ENCODE data around the gene BTN1A1. TPM values are rescaled to one million over a fixed set of nuclear protein-coding genes. Genes with fewer than 3 reads are reported as not detected.

The BTN1A1 gene
- total and polyA plus RNA-seq, 9 of the 15 experiments (the other 6 are each of a cell fraction or from before 2014, with no cell fraction given): 0.01 to 0.15 (median 0.06) TPM; not detected in 4

GRCh38 chr6:26541579-26541978, 41.5 kb downstream of the BTN1A1 start:
- no peak for DNase-seq (ENCODE audit: extremely low read depth in 1 of 4, low spot score in 3 of 4)
- no TSS peak for BruUV-seq (replicated peaks)
- ChIA-PET CTCF (ENCODE audit: low intra/inter-chr PET ratio) (no interaction called here), POLR2A (interaction anchor here (0.9 to 1.5 kb wide), 3 partner anchors 10 to 33 kb away, joined by 3 to 5 read pairs (median 3); no protein-coding TSS in a partner anchor)
- Histone ChIP-seq H3K9me1 (ENCODE audit: control insufficient read depth, insufficient read depth, low read length) (no peaks in the 10 kb centered on the region), H3K4me1 (replicated peaks in 1 of 2; ENCODE audit: control insufficient read depth in 2 of 2, insufficient read depth in 2 of 2, low read length in 2 of 2) (peaks cover 8% of the 10 kb centered on the region in 2 experiments), H3K36me3 (ENCODE audit: control insufficient read depth, insufficient read depth, low read length) (peaks cover 59% of the 10 kb centered on the region), H3K9ac (ENCODE audit: insufficient read depth in 1 of 2, low read depth in 2 of 2, low read length in 2 of 2) (no peak overlapping the region), H3K27ac (ENCODE audit: extremely low read depth, low read depth, low read length) (no peak overlapping the region), H3K9me3 (replicated peaks; ENCODE audit: control insufficient read depth, insufficient read depth, low read depth, low read length) (no peaks in the 10 kb centered on the region), H2AFZ (ENCODE audit: low read depth, low read length) (no peak overlapping the region), H4K20me1 (replicated peaks; ENCODE audit: control insufficient read depth, insufficient read depth, low read length) (no peaks in the 10 kb centered on the region; the same call in 1 of the 2 replicates), H3K4me3 (no peak overlapping the region), H3K4me2 (ENCODE audit: insufficient read depth, low read length) (no peak overlapping the region), H3K79me2 (ENCODE audit: control insufficient read depth, insufficient read depth, low read length) (peaks cover 48% of the 10 kb centered on the region), H3K27me3 (ENCODE audit: control insufficient read depth in 2 of 2, insufficient read depth in 2 of 2, low read length in 2 of 2) (no peaks in the 10 kb centered on the region)
- intact Hi-C loops (cut with micrococcal nuclease) (no loop called here), in situ Hi-C loops (cut with MboI) (no loop called here)
- ATAC-seq: no peak
- FAIRE-seq: no peak
- TF ChIP-seq ZNF780A (CRISPR knock-in tag; IDR thresholded peaks at IDR 0.05) (no peak), NR2C1 (IDR thresholded peaks at IDR 0.05) (no peak), NR2C1 (tag; IDR thresholded peaks at IDR 0.05) (no peak), POLR2H (tag; IDR thresholded peaks at IDR 0.05; ENCODE audit: low read depth) (0 out of 2 replicates have a peak, but pooled peaks have one; percentile 43), SRSF1 (IDR thresholded peaks at IDR 0.05; ENCODE audit: low read depth, low read length) (no peak)
- WGBS (ENCODE audit: insufficient coverage, low coverage, missing lambda C conversion rate): 64% methylated on average over 1 of the region's 1 CpG

GRCh38 chr6:26543953-26544352, 43.9 kb downstream of the BTN1A1 start:
- Histone ChIP-seq H2AFZ (ENCODE audit: low read depth, low read length) (no peak overlapping the region), H3K9me1 (ENCODE audit: control insufficient read depth, insufficient read depth, low read length) (no peaks in the 10 kb centered on the region), H3K36me3 (ENCODE audit: control insufficient read depth, insufficient read depth, low read length) (peaks cover 59% of the 10 kb centered on the region), H3K4me3 (no peak overlapping the region), H3K27me3 (ENCODE audit: control insufficient read depth in 2 of 2, insufficient read depth in 2 of 2, low read length in 2 of 2) (no peaks in the 10 kb centered on the region), H3K4me2 (ENCODE audit: insufficient read depth, low read length) (no peak overlapping the region), H3K4me1 (replicated peaks in 1 of 2; ENCODE audit: control insufficient read depth in 2 of 2, insufficient read depth in 2 of 2, low read length in 2 of 2) (peaks cover 0 to 7% of the 10 kb centered on the region in 2 experiments; a peak in 3 of 5 replicates), H4K20me1 (replicated peaks; ENCODE audit: control insufficient read depth, insufficient read depth, low read length) (no peaks in the 10 kb centered on the region), H3K9me3 (replicated peaks; ENCODE audit: control insufficient read depth, insufficient read depth, low read depth, low read length) (no peaks in the 10 kb centered on the region), H3K9ac (ENCODE audit: insufficient read depth in 1 of 2, low read depth in 2 of 2, low read length in 2 of 2) (no peak overlapping the region), H3K79me2 (ENCODE audit: control insufficient read depth, insufficient read depth, low read length) (peaks cover 42% of the 10 kb centered on the region), H3K27ac (ENCODE audit: extremely low read depth, low read depth, low read length) (no peak overlapping the region)
- peak; percentile 82 for ATAC-seq
- ChIA-PET CTCF (ENCODE audit: low intra/inter-chr PET ratio) (no interaction called here), POLR2A (interaction anchor here (1.0 kb wide), 2 partner anchors 13 to 205 kb away, joined by 3 read pairs; no protein-coding TSS in a partner anchor)
- peak; percentile 11 for FAIRE-seq
- no TSS peak for BruUV-seq (replicated peaks)
- intact Hi-C loops (cut with micrococcal nuclease): no loop called here
- DNase-seq (ENCODE audit: extremely low read depth in 1 of 4, low spot score in 3 of 4): peak in 2 of 4 experiments; percentile 39 to 47
- in situ Hi-C loops (cut with MboI): no loop called here
- TF ChIP-seq RFX5 (IDR thresholded peaks at IDR 0.05; ENCODE audit: low read depth, low read length) (no peak), MYC (IDR thresholded peaks at IDR 0.05; ENCODE audit: low read depth, low read length) (peak; percentile 47; the same call in 1 of the 2 replicates), MYC (CRISPR knock-in tag; IDR thresholded peaks at IDR 0.05; ENCODE audit: borderline replicate concordance, low read depth) (no peak), NRF1 (conservative IDR thresholded peaks at IDR 0.05 in 1 of 2, IDR thresholded peaks at IDR 0.05 in 1 of 2) (0 out of 4 replicates have a peak, but pooled peaks of 1 of the 2 experiments have one; percentile 7)
- TF ChIP-seq, protein P1, sequence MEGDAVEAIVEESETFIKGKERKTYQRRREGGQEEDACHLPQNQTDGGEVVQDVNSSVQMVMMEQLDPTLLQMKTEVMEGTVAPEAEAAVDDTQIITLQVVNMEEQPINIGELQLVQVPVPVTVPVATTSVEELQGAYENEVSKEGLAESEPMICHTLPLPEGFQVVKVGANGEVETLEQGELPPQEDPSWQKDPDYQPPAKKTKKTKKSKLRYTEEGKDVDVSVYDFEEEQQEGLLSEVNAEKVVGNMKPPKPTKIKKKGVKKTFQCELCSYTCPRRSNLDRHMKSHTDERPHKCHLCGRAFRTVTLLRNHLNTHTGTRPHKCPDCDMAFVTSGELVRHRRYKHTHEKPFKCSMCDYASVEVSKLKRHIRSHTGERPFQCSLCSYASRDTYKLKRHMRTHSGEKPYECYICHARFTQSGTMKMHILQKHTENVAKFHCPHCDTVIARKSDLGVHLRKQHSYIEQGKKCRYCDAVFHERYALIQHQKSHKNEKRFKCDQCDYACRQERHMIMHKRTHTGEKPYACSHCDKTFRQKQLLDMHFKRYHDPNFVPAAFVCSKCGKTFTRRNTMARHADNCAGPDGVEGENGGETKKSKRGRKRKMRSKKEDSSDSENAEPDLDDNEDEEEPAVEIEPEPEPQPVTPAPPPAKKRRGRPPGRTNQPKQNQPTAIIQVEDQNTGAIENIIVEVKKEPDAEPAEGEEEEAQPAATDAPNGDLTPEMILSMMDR (IDR thresholded peaks at IDR 0.05 in 2 of 3, conservative IDR thresholded peaks at IDR 0.05 in 1 of 3; ENCODE audit: insufficient read depth in 2 of 3, low read depth in 1 of 3, low read length in 3 of 3): peak in 2 of 3 experiments; percentile 56; a peak in 3 of 6 replicates
